GM10248 (cell line): ENCODE data around the gene GMDS.

ENCODE experiments used
- CTCF ChIA-PET: fragments of 300-600 bp; sonication (Branson Sonifier 250); formaldehyde crosslinking; extraction: SDS; loops from one replicate; lab custom pipeline; 2021; ENCODE audit warnings: antibody characterized with exemption; lab: Yijun Ruan, JAX
- POLR2A ChIA-PET: fragments of 350-650 bp; sonication (Branson Sonifier 250); formaldehyde crosslinking; extraction: SDS; loops from one replicate; lab custom pipeline; 2020; ENCODE audit warnings: antibody characterized with exemption; lab: Yijun Ruan, JAX
- DNase-seq: peaks from one replicate; pipeline ENCODE4 v3.0.0; 2012; ENCODE audit errors: extremely low spot score
- TF ChIP-seq, protein P1 (sequence below): IDR thresholded peaks from 2 replicates; pipeline ENCODE4 v1.5.1; 2012; ENCODE audit warnings: mild to moderate bottlenecking, low read depth; ENCODE audit errors: extremely low read depth, missing control alignments, control extremely low read depth

GMDS gene

GRCh38 chr6:1659816-1660215 is 585.6 kb downstream of the GMDS start:
- DNase-seq = no peak
- ChIA-PET POLR2A (no interaction called here), CTCF (no interaction called here)
- TF ChIP-seq, protein P1, sequence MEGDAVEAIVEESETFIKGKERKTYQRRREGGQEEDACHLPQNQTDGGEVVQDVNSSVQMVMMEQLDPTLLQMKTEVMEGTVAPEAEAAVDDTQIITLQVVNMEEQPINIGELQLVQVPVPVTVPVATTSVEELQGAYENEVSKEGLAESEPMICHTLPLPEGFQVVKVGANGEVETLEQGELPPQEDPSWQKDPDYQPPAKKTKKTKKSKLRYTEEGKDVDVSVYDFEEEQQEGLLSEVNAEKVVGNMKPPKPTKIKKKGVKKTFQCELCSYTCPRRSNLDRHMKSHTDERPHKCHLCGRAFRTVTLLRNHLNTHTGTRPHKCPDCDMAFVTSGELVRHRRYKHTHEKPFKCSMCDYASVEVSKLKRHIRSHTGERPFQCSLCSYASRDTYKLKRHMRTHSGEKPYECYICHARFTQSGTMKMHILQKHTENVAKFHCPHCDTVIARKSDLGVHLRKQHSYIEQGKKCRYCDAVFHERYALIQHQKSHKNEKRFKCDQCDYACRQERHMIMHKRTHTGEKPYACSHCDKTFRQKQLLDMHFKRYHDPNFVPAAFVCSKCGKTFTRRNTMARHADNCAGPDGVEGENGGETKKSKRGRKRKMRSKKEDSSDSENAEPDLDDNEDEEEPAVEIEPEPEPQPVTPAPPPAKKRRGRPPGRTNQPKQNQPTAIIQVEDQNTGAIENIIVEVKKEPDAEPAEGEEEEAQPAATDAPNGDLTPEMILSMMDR = no peak

GRCh38 chr6:1658212-1659005 is 587.0 kb downstream of the GMDS start:
- ChIA-PET CTCF (no interaction called here), POLR2A (no interaction called here)
- TF ChIP-seq, protein P1 = no peak
- DNase-seq = no peak

DNA sequence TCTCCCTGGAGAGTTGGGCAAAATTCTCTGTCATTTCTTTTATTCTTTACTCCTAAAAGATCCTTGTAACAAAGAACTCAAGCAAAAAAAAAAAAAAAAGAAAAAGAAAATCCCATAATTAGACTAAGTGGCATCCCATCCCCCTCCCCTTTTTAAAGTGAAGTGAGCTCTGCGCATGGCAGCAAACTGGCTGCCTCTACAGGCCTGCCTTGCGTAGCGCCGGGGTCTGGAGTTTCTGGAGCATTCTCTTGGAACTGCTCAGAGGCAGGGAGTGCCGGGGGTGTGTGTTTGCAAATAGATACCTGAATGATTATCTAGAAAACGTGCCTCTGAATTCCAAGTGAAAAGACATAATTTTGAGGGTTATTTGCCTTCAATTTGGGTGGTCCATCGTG is 587.6 kb downstream of the GMDS start:
- ChIA-PET POLR2A (no interaction called here), CTCF (no interaction called here)
- no peak for DNase-seq
- TF ChIP-seq, protein P1 = no peak

DNA sequence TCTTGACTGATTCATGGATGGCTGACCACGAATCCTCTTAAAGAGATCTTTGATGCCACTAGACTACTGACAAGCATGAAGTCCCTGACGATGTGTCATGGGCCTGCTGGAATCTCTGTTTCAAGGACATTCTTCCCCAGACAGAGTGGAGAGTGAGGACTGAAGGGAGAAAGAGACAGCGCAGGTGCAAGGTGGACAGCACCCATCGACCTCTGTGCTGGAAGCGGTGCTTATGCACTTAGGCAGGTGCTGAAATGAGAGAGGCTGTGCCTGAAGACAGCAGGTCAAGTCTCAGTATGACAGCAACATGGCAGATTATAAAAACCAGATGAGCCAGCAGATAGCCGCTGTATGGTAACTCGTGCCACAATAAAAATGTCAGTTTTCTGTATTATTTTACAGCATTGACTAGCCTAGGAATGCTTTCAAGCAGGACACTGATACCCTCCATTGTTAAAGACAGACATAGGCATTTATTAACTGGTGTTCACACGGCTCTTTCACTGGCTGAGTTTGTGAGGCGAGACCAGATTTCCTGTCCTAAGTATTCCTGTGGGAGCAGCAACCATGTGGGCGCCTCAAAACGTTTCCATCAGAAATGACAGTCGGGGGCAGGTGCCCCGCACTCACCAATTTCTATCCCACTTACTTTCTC is 588.2 kb downstream of the GMDS start:
- no peak for DNase-seq
- TF ChIP-seq, protein P1 = no peak
- POLR2A ChIA-PET = no interaction called here
- CTCF ChIA-PET = no interaction called here

GRCh38 chr6:1654054-1654453 is 591.4 kb downstream of the GMDS start:
- ChIA-PET CTCF (interaction anchor here (1.0 to 1.5 kb wide), 4 partner anchors 9 to 57 kb away, joined by 3 to 4 read pairs (median 3); no protein-coding TSS in a partner anchor), POLR2A (no interaction called here)
- no peak for DNase-seq
- TF ChIP-seq, protein P1 = no peak

DNA sequence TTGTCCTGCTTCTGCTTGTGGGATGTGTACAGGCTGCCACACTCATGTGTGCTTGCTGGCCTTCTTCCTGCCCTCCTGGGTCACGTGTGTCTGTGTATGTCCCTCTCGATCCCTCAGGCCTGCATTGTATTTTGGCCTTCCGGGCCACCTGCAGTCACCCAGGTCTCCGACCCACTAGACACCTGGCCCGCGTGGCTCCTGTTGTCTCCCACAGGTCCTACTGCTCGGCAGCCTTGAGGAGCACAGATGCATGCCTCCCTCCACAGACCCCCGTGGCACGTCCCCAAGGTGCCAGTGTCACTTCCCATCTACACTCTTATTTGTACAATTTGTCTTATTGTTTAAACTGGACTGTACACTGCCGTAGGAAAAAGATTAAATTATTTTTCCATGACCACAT is 592.6 kb downstream of the GMDS start:
- ChIA-PET POLR2A (no interaction called here), CTCF (interaction anchor here (1.3 kb wide), 1 partner anchor 26 kb away, joined by 3 read pairs; no protein-coding TSS in a partner anchor)
- no peak for DNase-seq
- TF ChIP-seq, protein P1 = no peak
